Neural cell (in vitro differentiated cells): ENCODE data around the gene SP110. TPM values are rescaled to one million over a fixed set of nuclear protein-coding genes. Genes with fewer than 3 reads are reported as not detected.

Experiments
- H2AFZ ChIP-seq: fragments of 200-600, 300-800 bp; sonication (generic), shearing (Covaris generic); 2 replicates; pipeline ENCODE4 v1.6.0; 2014; ENCODE audit warnings: low read depth, mild to moderate bottlenecking, antibody characterized with exemption, low read length, moderate library complexity
- H3F3A ChIP-seq: fragments of 200-600 bp; shearing (Covaris generic); 2 replicates; pipeline ENCODE4 v1.6.1; 2016; ENCODE audit warnings: mild to moderate bottlenecking, moderate library complexity, mixed read lengths, antibody characterized with exemption, low read length; ENCODE audit not compliant: insufficient read depth, poor library complexity, severe bottlenecking
- H3K27ac ChIP-seq: fragments of 200-600, 300-800 bp; sonication (generic), shearing (Covaris generic); 2 replicates; pipeline ENCODE4 v1.5.1; 2014; ENCODE audit warnings: mild to moderate bottlenecking, low read length, moderate library complexity
- H3K27me3 ChIP-seq: fragments of 300-800, 200-600 bp; sonication (generic), shearing (Covaris generic); 2 replicates; pipeline ENCODE4 v1.6.0; 2014; ENCODE audit warnings: mild to moderate bottlenecking, low read depth, low read length, moderate library complexity; ENCODE audit not compliant: insufficient read depth
- H3K36me3 ChIP-seq: fragments of 300-800, 200-600 bp; sonication (generic), shearing (Covaris generic); 2 replicates; pipeline ENCODE4 v1.5.1; 2014; ENCODE audit warnings: mild to moderate bottlenecking, antibody characterized with exemption, low read length, moderate library complexity; ENCODE audit not compliant: insufficient read depth
- H3K4me2 ChIP-seq: fragments of 300-800, 200-600 bp; sonication (generic), shearing (Covaris generic); 2 replicates; pipeline ENCODE4 v1.6.0; 2014; ENCODE audit warnings: mild to moderate bottlenecking, low read length
- H3K4me3 ChIP-seq: fragments of 300-800, 200-600 bp; sonication (generic), shearing (Covaris generic); 2 replicates; pipeline ENCODE4 v1.5.1; 2014; ENCODE audit warnings: mild to moderate bottlenecking, low read length, moderate library complexity
- H3K79me2 ChIP-seq: fragments of 200-600 bp; shearing (Covaris generic); replicated peaks from 2 replicates; pipeline ENCODE4 v1.6.0; 2014; ENCODE audit warnings: mild to moderate bottlenecking, low read length, moderate library complexity; ENCODE audit not compliant: insufficient read depth
- H3K9ac ChIP-seq: fragments of 300-800, 200-600 bp; sonication (generic), shearing (Covaris generic); 2 replicates; pipeline ENCODE4 v1.6.1; 2016; ENCODE audit warnings: mild to moderate bottlenecking, low read length, mixed read lengths
- H3K9me2 ChIP-seq: fragments of 200-600 bp; shearing (Covaris generic); 2 replicates; pipeline ENCODE4 v1.6.1; 2016; ENCODE audit warnings: mild to moderate bottlenecking, low read length, mixed read lengths; ENCODE audit not compliant: insufficient read depth
- H3K9me3 ChIP-seq: fragments of 200-600, 300-800 bp; sonication (generic), shearing (Covaris generic); 2 replicates; pipeline ENCODE4 v1.6.1; 2016; ENCODE audit warnings: mild to moderate bottlenecking, mixed run types, low read length, moderate library complexity, mixed read lengths
- H4K20me1 ChIP-seq: fragments of 200-600 bp; shearing (Covaris generic); 2 replicates; pipeline ENCODE4 v1.6.1; 2016; ENCODE audit warnings: mild to moderate bottlenecking, mixed run types; ENCODE audit not compliant: insufficient read depth
- CTCF ChIP-seq: fragments of 450-650 bp; IDR thresholded peaks from 2 replicates; pipeline ENCODE4 v1.5.1; 2014; ENCODE audit warnings: antibody characterized with exemption, mild to moderate bottlenecking, moderate library complexity; ENCODE audit not compliant: poor library complexity, severe bottlenecking
- EP300 ChIP-seq: fragments of 450-650 bp; conservative IDR thresholded peaks from 2 replicates; pipeline ENCODE4 v1.6.1; 2014; ENCODE audit warnings: antibody characterized with exemption, mild to moderate bottlenecking, moderate library complexity; ENCODE audit not compliant: poor library complexity, severe bottlenecking
- EZH2 ChIP-seq: fragments of 200-600, 300-800 bp; shearing (Covaris generic), sonication (generic); IDR thresholded peaks from 2 replicates; pipeline ENCODE4 v1.6.1; 2014; ENCODE audit warnings: antibody characterized with exemption, low read length, borderline replicate concordance, mild to moderate bottlenecking; ENCODE audit not compliant: insufficient read depth, poor library complexity, severe bottlenecking
- MXI1 ChIP-seq: fragments of 450-650 bp; conservative IDR thresholded peaks from 2 replicates; pipeline ENCODE4 v1.6.1; 2014; ENCODE audit warnings: antibody characterized with exemption, mild to moderate bottlenecking; ENCODE audit not compliant: poor library complexity, severe bottlenecking
- POLR2AphosphoS5 ChIP-seq: IDR thresholded peaks from 2 replicates; pipeline ENCODE4 v1.6.1; 2012
- RAD21 ChIP-seq: fragments of 450-650 bp; conservative IDR thresholded peaks from 2 replicates; pipeline ENCODE4 v1.6.1; 2014; ENCODE audit warnings: antibody characterized with exemption, mild to moderate bottlenecking, moderate library complexity
- REST ChIP-seq: IDR thresholded peaks from 2 replicates; pipeline ENCODE4 v1.6.1; 2012; ENCODE audit warnings: borderline replicate concordance
- SMC3 ChIP-seq: fragments of 450-650 bp; conservative IDR thresholded peaks from 2 replicates; pipeline ENCODE4 v1.6.1; 2014; ENCODE audit warnings: antibody characterized with exemption, mild to moderate bottlenecking, moderate library complexity; ENCODE audit not compliant: poor library complexity
- TAF1 ChIP-seq: IDR thresholded peaks from 2 replicates; pipeline ENCODE4 v1.6.1; 2012; ENCODE audit warnings: low read depth
- polyA plus RNA-seq: library from polyadenylated mRNA; depleted of rRNA; stranded (reverse); fragments of >200 nt; gene quantifications from 2 replicates; pipeline ENCODE4 v1.2.3, GENCODE V29; 2014

SP110 gene
- polyA plus RNA-seq, 1 donor from 2014 or later, result not detected

GRCh38 chr2:230172852-230173251 is 46.9 kb downstream of the SP110 start:
- Histone ChIP-seq H3K9ac (no peak overlapping the region), H3K36me3 (no peaks in the 10 kb centered on the region), H4K20me1 (no peaks in the 10 kb centered on the region), H3K9me2 (no peaks in the 10 kb centered on the region), H3K27me3 (no peaks in the 10 kb centered on the region), H3K9me3 (no peaks in the 10 kb centered on the region), H3K79me2 (no peaks in the 10 kb centered on the region), H3K27ac (no peak overlapping the region), H2AFZ (no peak overlapping the region), H3F3A (no peaks in the 10 kb centered on the region), H3K4me2 (no peak overlapping the region), H3K4me3 (no peak overlapping the region)
- TF ChIP-seq EZH2 (no peak), CTCF (no peak), SMC3 (no peak), POLR2AphosphoS5 (no peak), EP300 (no peak), RAD21 (no peak), REST (no peak), TAF1 (no peak), MXI1 (no peak)

- Histone ChIP-seq H2AFZ (no peak overlapping the region), H3F3A (no peaks in the 10 kb centered on the region), H3K79me2 (no peaks in the 10 kb centered on the region), H3K4me3 (no peak overlapping the region), H3K27me3 (no peaks in the 10 kb centered on the region), H3K9me2 (no peaks in the 10 kb centered on the region), H3K4me2 (no peak overlapping the region), H3K36me3 (no peaks in the 10 kb centered on the region), H3K9ac (no peak overlapping the region), H3K27ac (no peak overlapping the region), H4K20me1 (no peaks in the 10 kb centered on the region), H3K9me3 (no peaks in the 10 kb centered on the region)
- TF ChIP-seq POLR2AphosphoS5 (no peak), CTCF (no peak), EZH2 (no peak), TAF1 (no peak), EP300 (no peak), RAD21 (no peak), MXI1 (no peak), SMC3 (no peak), REST (no peak)
Observed at GRCh38 chr2:230172156-230172555, 47.6 kb downstream of the SP110 start.
